A673 (cell line): ENCODE measurements around the gene ABCC11.

Experiments used
- CTCF ChIP-seq: fragments of 300-800, 200-600 bp; sonication (generic); conservative IDR thresholded peaks from 2 replicates; pipeline ENCODE4 v1.5.1; 2017; ENCODE audit warnings: low read depth, mild to moderate bottlenecking, antibody characterized with exemption, low read length, moderate library complexity, mixed read lengths
- EZH2 ChIP-seq: fragments of 200-600 bp; sonication (generic); IDR thresholded peaks from 2 replicates; pipeline ENCODE4 v1.6.1; 2017; ENCODE audit warnings: borderline replicate concordance, low read depth, mild to moderate bottlenecking, mixed read lengths, antibody characterized with exemption, low read length; ENCODE audit not compliant: poor library complexity, severe bottlenecking

- TF ChIP-seq CTCF (no peak), EZH2 (no peak)
Measured at GRCh38 chr16:48295488-48296281, 48.3 kb upstream of the ABCC11 start.
